Measurements from ENCODE around the gene CD22. TPM values are rescaled to one million over a fixed set of nuclear protein-coding genes. Genes with fewer than 3 reads are reported as not detected.
A peak's percentile ranks its signal among the peaks of the same experiment; 100 is the strongest.
"Not testable (repeated sequence)": the region's sequence is repeated elsewhere in the genome, so short reads cannot be mapped to it uniquely, and the experiment has no call there.

The CD22 gene
- total and polyA plus RNA-seq, 4 donors, result 0.15 to 4.1 (median 1.3) TPM

DNA sequence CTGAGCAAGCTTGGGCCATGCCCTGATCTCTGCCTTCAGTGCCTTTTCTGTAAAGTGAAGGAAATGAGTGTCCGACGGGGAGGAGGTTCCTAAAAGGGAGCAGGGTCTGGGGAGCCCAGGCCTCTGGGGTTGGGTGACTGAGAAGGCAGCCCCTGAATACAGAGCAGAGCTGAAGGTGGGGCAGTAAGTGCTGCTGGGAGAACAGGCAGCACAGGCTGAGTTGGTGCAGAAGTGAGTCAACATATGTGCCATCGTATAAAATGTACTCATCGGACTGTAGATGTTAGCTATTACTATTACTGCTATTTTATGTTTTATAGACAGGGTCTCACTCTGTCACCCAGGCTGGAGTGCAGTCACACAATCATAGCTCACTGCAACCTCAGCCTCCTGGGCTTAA, 47.7 kb upstream of the CD22 start:
- H3K4me3 ChIP-seq (ENCODE audit: low read depth in 1 of 3, low read length in 3 of 3), result no peak overlapping the region
- 82% methylated on average over 4 of the region's 4 CpGs for WGBS
- DNase-seq (ENCODE audit: low spot score), result no peak
- H3K27ac ChIP-seq (ENCODE audit: low read depth in 1 of 2, low read length in 2 of 2), result peak overlapping the region; percentile 81 to 95
- no peaks in the 10 kb centered on the region for H3K9me3 ChIP-seq (ENCODE audit: control insufficient read depth in 4 of 4, low read length in 3 of 4)
- no peaks in the 10 kb centered on the region for H3K27me3 ChIP-seq (ENCODE audit: control insufficient read depth in 4 of 4, insufficient read depth in 4 of 4, low read length in 3 of 4)
- H3K36me3 ChIP-seq (ENCODE audit: control insufficient read depth in 4 of 4, insufficient read depth in 3 of 4, low read depth in 1 of 4, low read length in 3 of 4), result peaks cover 0 to 9% (median 7%) of the 10 kb centered on the region in 4 donors
- TF ChIP-seq YY1 (IDR thresholded peaks at IDR 0.05), result no peak
- TF ChIP-seq, protein P1, sequence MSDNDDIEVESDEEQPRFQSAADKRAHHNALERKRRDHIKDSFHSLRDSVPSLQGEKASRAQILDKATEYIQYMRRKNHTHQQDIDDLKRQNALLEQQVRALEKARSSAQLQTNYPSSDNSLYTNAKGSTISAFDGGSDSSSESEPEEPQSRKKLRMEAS (IDR thresholded peaks at IDR 0.05), result no peak
- no peak for TF ChIP-seq EGR1 (IDR thresholded peaks at IDR 0.05; ENCODE audit: low read depth in 2 of 2)
- no peak overlapping the region for H3K9ac ChIP-seq (ENCODE audit: low read depth in 1 of 2, low read length in 2 of 2)
- peaks cover 21 to 40% (median 32%) of the 10 kb centered on the region in 4 donors for H3K4me1 ChIP-seq (ENCODE audit: control insufficient read depth in 4 of 4, insufficient read depth in 4 of 4, low read length in 3 of 4)

DNA sequence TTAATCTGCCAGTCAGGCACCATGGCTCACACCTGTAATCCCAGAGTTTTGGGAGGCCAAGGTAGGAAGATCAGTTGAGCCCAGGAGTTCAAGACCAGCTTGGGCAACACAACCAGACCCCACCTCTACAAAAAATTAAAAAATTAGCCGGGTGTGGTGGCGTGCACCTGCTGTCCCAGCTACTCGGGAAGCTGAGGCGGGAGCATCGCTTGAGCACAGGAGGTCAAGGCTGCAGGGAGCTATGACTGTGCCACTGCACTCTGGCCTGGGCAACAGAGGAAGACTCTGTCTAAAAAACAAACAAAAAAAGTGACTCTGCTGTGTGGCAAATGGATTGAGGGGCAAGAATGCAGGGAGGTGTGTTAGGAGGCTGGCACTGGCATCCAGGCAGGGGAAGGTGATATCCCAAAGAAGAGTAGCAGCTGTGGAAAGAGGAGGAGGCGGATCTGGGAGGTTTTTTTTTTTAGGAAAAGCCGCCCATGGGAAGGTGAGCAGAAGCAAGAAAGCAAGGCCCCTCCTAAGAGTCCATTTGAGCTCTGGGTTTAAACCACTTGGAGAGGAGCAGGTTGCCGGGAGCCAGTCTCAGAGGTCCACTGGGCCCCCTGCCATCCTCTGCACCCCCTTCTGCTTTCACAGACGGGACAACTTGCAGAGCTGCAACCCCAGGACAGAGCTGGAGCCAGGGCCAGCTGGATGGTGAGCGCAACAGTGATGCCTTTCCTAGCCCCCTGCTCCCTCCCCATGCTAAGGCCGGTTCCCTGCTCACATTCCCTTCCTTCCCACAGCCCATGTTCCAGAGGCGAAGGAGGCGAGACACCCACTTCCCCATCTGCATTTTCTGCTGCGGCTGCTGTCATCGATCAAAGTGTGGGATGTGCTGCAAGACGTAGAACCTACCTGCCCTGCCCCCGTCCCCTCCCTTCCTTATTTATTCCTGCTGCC, 44.6 kb upstream of the CD22 start:
- no peaks in the 10 kb centered on the region for H3K9me3 ChIP-seq (ENCODE audit: control insufficient read depth in 4 of 4, low read length in 3 of 4)
- H3K4me3 ChIP-seq (ENCODE audit: low read depth in 1 of 3, low read length in 3 of 3), result peak overlapping the region; percentile 24 to 95 (median 29)
- 63% methylated on average over 17 of the region's 17 CpGs for WGBS
- no peaks in the 10 kb centered on the region for H3K27me3 ChIP-seq (ENCODE audit: control insufficient read depth in 4 of 4, insufficient read depth in 4 of 4, low read length in 3 of 4)
- no peaks in the 10 kb centered on the region for H3K36me3 ChIP-seq (ENCODE audit: control insufficient read depth in 4 of 4, insufficient read depth in 3 of 4, low read depth in 1 of 4, low read length in 3 of 4)
- peak; percentile 28 to 61 for TF ChIP-seq HNF4A (conservative IDR thresholded peaks at IDR 0.05)
- no peak for TF ChIP-seq HNF4G (IDR thresholded peaks at IDR 0.05)
- peak in 1 of 2 donors; percentile 63 for TF ChIP-seq RXRA (IDR thresholded peaks at IDR 0.05)
- peak; percentile 11 for TF ChIP-seq SP1 (IDR thresholded peaks at IDR 0.05)
- no peak for TF ChIP-seq FOXA2 (IDR thresholded peaks at IDR 0.05)
- H3K9ac ChIP-seq (ENCODE audit: low read depth in 1 of 2, low read length in 2 of 2), result peak overlapping the region in 1 of 2 donors; percentile 54
- peak overlapping the region; percentile 87 to 95 for H3K27ac ChIP-seq (ENCODE audit: low read depth in 1 of 2, low read length in 2 of 2)
- no peak for DNase-seq (ENCODE audit: low spot score)
- H3K4me1 ChIP-seq (ENCODE audit: control insufficient read depth in 4 of 4, insufficient read depth in 4 of 4, low read length in 3 of 4), result peaks cover 12 to 31% (median 27%) of the 10 kb centered on the region in 4 donors

GRCh38 chr19:35285095-35285449, 43.9 kb upstream of the CD22 start:
- H3K27ac ChIP-seq (ENCODE audit: low read depth in 1 of 2, low read length in 2 of 2), result peak overlapping the region; percentile 87 to 95
- peak overlapping the region in 1 of 3 donors; percentile 95 for H3K4me3 ChIP-seq (ENCODE audit: low read depth in 1 of 3, low read length in 3 of 3)
- H3K9me3 ChIP-seq (ENCODE audit: control insufficient read depth in 4 of 4, low read length in 3 of 4), result no peaks in the 10 kb centered on the region
- H3K9ac ChIP-seq (ENCODE audit: low read depth in 1 of 2, low read length in 2 of 2), result no peak overlapping the region
- H3K4me1 ChIP-seq (ENCODE audit: control insufficient read depth in 4 of 4, insufficient read depth in 4 of 4, low read length in 3 of 4), result peaks cover 9 to 25% (median 21%) of the 10 kb centered on the region in 4 donors
- 19% methylated on average over 1 of the region's 1 CpG for WGBS
- no peak for DNase-seq (ENCODE audit: low spot score)
- TF ChIP-seq JUND (IDR thresholded peaks at IDR 0.05), result peak in 1 of 2 donors; percentile 30
- TF ChIP-seq, protein P2, sequence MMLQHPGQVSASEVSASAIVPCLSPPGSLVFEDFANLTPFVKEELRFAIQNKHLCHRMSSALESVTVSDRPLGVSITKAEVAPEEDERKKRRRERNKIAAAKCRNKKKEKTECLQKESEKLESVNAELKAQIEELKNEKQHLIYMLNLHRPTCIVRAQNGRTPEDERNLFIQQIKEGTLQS (IDR thresholded peaks at IDR 0.05), result no peak
- TF ChIP-seq RXRA (IDR thresholded peaks at IDR 0.05), result peak in 1 of 2 donors; percentile 9
- H3K36me3 ChIP-seq (ENCODE audit: control insufficient read depth in 4 of 4, insufficient read depth in 3 of 4, low read depth in 1 of 4, low read length in 3 of 4), result no peaks in the 10 kb centered on the region
- no peaks in the 10 kb centered on the region for H3K27me3 ChIP-seq (ENCODE audit: control insufficient read depth in 4 of 4, insufficient read depth in 4 of 4, low read length in 3 of 4)

GRCh38 chr19:35285465-35285864, 43.5 kb upstream of the CD22 start:
- not testable (repeated sequence) for H3K36me3 ChIP-seq (ENCODE audit: control insufficient read depth in 4 of 4, insufficient read depth in 3 of 4, low read depth in 1 of 4, low read length in 3 of 4); H3K9me3 ChIP-seq (ENCODE audit: control insufficient read depth in 4 of 4, low read length in 3 of 4); H3K4me3 ChIP-seq (ENCODE audit: low read depth in 1 of 3, low read length in 3 of 3); H3K27me3 ChIP-seq (ENCODE audit: control insufficient read depth in 4 of 4, insufficient read depth in 4 of 4, low read length in 3 of 4); DNase-seq (ENCODE audit: low spot score); H3K9ac ChIP-seq (ENCODE audit: low read depth in 1 of 2, low read length in 2 of 2)
- 62% methylated on average over 3 of the region's 3 CpGs for WGBS
- Histone ChIP-seq H3K4me1 (ENCODE audit: control insufficient read depth in 4 of 4, insufficient read depth in 4 of 4, low read length in 3 of 4) (peaks cover 5 to 21% (median 17%) of the 10 kb centered on the region in 4 donors), H3K27ac (ENCODE audit: low read depth in 1 of 2, low read length in 2 of 2) (peak overlapping the region; percentile 87 to 95)
